AG04450 (cell line): ENCODE results near the gene ZNF416. TPM values are rescaled to one million over a fixed set of nuclear protein-coding genes. Genes with fewer than 3 reads are reported as not detected.

Source experiments
- CTCF ChIA-PET: fragments of 300-600, 350-600 bp; formaldehyde crosslinking; extraction: SDS; loops from one replicate; lab custom pipeline; 2022; ENCODE audit warnings: antibody characterized with exemption, inconsistent platforms; lab: Charles Lee
- POLR2A ChIA-PET: fragments of 350-600 bp; formaldehyde crosslinking; extraction: SDS; loops from one replicate; lab custom pipeline; 2021; ENCODE audit warnings: antibody characterized with exemption, inconsistent platforms; lab: Yijun Ruan, JAX
- DNase-seq: peaks from one replicate; pipeline ENCODE4 v3.0.0-alpha.2; 2011; ENCODE audit warnings: low read depth, low spot score
- H3K27ac ChIP-seq: one replicate; pipeline ENCODE4 v1.5.1; 2012; ENCODE audit warnings: low read depth, low read length, control low read depth
- H3K27me3 ChIP-seq: one replicate; pipeline ENCODE4 v1.6.0; 2012; ENCODE audit warnings: low read length; ENCODE audit not compliant: control insufficient read depth, insufficient read depth
- H3K4me3 ChIP-seq: 2 replicates; pipeline ENCODE4 v1.5.1; 2011; ENCODE audit warnings: mild to moderate bottlenecking, low read depth, low read length, control low read depth
- H3K9me3 ChIP-seq: 2 replicates; pipeline ENCODE4 v1.5.1; 2012; ENCODE audit warnings: low read length; ENCODE audit not compliant: control insufficient read depth, insufficient read depth
- CTCF ChIP-seq: IDR thresholded peaks from 2 replicates; pipeline ENCODE4 v1.5.1; 2011; ENCODE audit warnings: low read depth, low read length, control low read depth, inconsistent platforms
- polyA minus RNA-seq: library from RNA; depleted of rRNA, polyadenylated mRNA; stranded (reverse); fragments of >200 nt; gene quantifications from 2 replicates; pipeline ENCODE4 v1.2.3, GENCODE V29; 2011; rRNA and poly(A)+ RNA removed
- polyA plus RNA-seq: library from polyadenylated mRNA; depleted of rRNA; stranded (reverse); fragments of >200 nt; gene quantifications from 2 replicates; pipeline ENCODE4 v1.2.3, GENCODE V29; 2011; rRNA removed

Gene ZNF416
- polyA plus RNA-seq = 4.4 and 4.8 TPM in 2 replicates
- polyA minus RNA-seq = 10.0 and 10.1 TPM in 2 replicates

- DNase-seq = peak; percentile 97
- ChIA-PET POLR2A (no interaction called here), CTCF (no interaction called here)
- peaks cover 60% of the 10 kb centered on the region for H3K9me3 ChIP-seq
- H3K4me3 ChIP-seq = peak within 1 kb of the TSS; percentile 87
- no peaks in the 10 kb centered on the region for H3K27me3 ChIP-seq
- H3K27ac ChIP-seq = peak within 1 kb of the TSS; percentile 11
- 0 out of 2 replicates have a peak, but pooled peaks have one; percentile 11 for TF ChIP-seq CTCF
Measured at GRCh38 chr19:57578487-57579205, at the start of gene ZNF416. Gene ZNF416 (minus strand): TSS chr19:57578911. CDS start chr19:57578704, 207 bp downstream.

- POLR2A ChIA-PET = no interaction called here
- DNase-seq = no peak
- CTCF ChIA-PET = no interaction called here
- Histone ChIP-seq H3K27ac (no peak overlapping the region), H3K9me3 (peaks cover 78% of the 10 kb centered on the region), H3K27me3 (no peaks in the 10 kb centered on the region), H3K4me3 (no peak overlapping the region)
- no peak for TF ChIP-seq CTCF
Measured at GRCh38 chr19:57623091-57623490, 44.4 kb upstream of the ZNF416 start.

- POLR2A ChIA-PET = no interaction called here
- DNase-seq = no peak
- peaks cover 86% of the 10 kb centered on the region for H3K9me3 ChIP-seq
- TF ChIP-seq CTCF = no peak
- no peaks in the 10 kb centered on the region for H3K27me3 ChIP-seq
- H3K4me3 ChIP-seq = no peak overlapping the region
- H3K27ac ChIP-seq = no peak overlapping the region
- CTCF ChIA-PET = no interaction called here
Measured at GRCh38 chr19:57620673-57621348, 42.1 kb upstream of the ZNF416 start.

GRCh38 chr19:57615346-57615745 is 36.6 kb upstream of the ZNF416 start:
- Histone ChIP-seq H3K4me3 (peak overlapping the region; percentile 97), H3K9me3 (peaks cover 60% of the 10 kb centered on the region), H3K27me3 (no peaks in the 10 kb centered on the region), H3K27ac (no peak overlapping the region)
- no peak for DNase-seq
- no peak for TF ChIP-seq CTCF
- CTCF ChIA-PET = no interaction called here
- POLR2A ChIA-PET = no interaction called here
